ENCODE results near the gene CEMP1.
A peak's percentile ranks its signal among the peaks of the same experiment; 100 is the strongest.

Gene CEMP1

GRCh38 chr16:2519711-2520080 lies 11.5 kb downstream of the CEMP1 start:
- H2AFZ ChIP-seq (ENCODE audit: low read depth, low read length) = no peak overlapping the region
- WGBS = 62% methylated on average over 20 of the region's 22 CpGs
- H3K36me3 ChIP-seq (ENCODE audit: control insufficient read depth in 1 of 2, insufficient read depth in 2 of 2, low read depth in 1 of 2, low read length in 2 of 2) = peaks cover 40 to 71% of the 10 kb centered on the region in 2 experiments

GRCh38 chr16:2518823-2519710 lies 12.1 kb downstream of the CEMP1 start:
- no peak overlapping the region for H2AK5ac ChIP-seq (ENCODE audit: low read length, severe bottlenecking)
- H2BK12ac ChIP-seq (ENCODE audit: low read length in 2 of 2) = peak overlapping the region; percentile 32 to 49
- WGBS = 94% methylated on average over 39 of the region's 39 CpGs
- H2BK15ac ChIP-seq (ENCODE audit: low read depth, poor library complexity, severe bottlenecking) = peak overlapping the region; percentile 74
- H3K18ac ChIP-seq (ENCODE audit: low read depth in 1 of 2, low read length in 2 of 2) = no peak overlapping the region
- no peak overlapping the region for H2BK120ac ChIP-seq (ENCODE audit: low read depth, low read length)
- H3K27ac ChIP-seq (ENCODE audit: low read length, poor library complexity, severe bottlenecking) = no peak overlapping the region
- peak overlapping the region; percentile 73 for H4K91ac ChIP-seq (ENCODE audit: low read length)
- H3K79me1 ChIP-seq (replicated peaks; ENCODE audit: low read length, poor library complexity, severe bottlenecking) = peaks cover 12% of the 10 kb centered on the region
- no peak overlapping the region for H3K23ac ChIP-seq (ENCODE audit: low read length in 2 of 2)
- H3K4me2 ChIP-seq (ENCODE audit: low read length, poor library complexity, severe bottlenecking) = no peak overlapping the region
- H4K8ac ChIP-seq (ENCODE audit: low read length) = peak overlapping the region; percentile 57
- no peak overlapping the region for H2AFZ ChIP-seq (ENCODE audit: low read depth, low read length)
- no peak overlapping the region for H3K4ac ChIP-seq (ENCODE audit: low read depth in 1 of 2, low read length in 2 of 2)
- no peak for DNase-seq
- peaks cover 33 to 65% of the 10 kb centered on the region in 2 experiments for H3K36me3 ChIP-seq (ENCODE audit: control insufficient read depth in 1 of 2, insufficient read depth in 2 of 2, low read depth in 1 of 2, low read length in 2 of 2)
- H3K9ac ChIP-seq (ENCODE audit: low read length) = peak overlapping the region; percentile 75
- no peaks in the 10 kb centered on the region for H3K27me3 ChIP-seq (ENCODE audit: control insufficient read depth in 1 of 2, insufficient read depth in 1 of 2, low read length in 2 of 2)
- H3K4me1 ChIP-seq (ENCODE audit: control insufficient read depth, insufficient read depth, low read depth, low read length) = peaks cover 57% of the 10 kb centered on the region
- no peak overlapping the region for H3K14ac ChIP-seq (ENCODE audit: low read length in 2 of 2)
- H3K4me3 ChIP-seq (ENCODE audit: insufficient read depth in 1 of 2, low read depth in 1 of 2, low read length in 2 of 2) = peak overlapping the region in 1 of 2 experiments; percentile 44
- H2BK5ac ChIP-seq (ENCODE audit: low read depth, low read length, poor library complexity, severe bottlenecking) = no peak overlapping the region
- no peaks in the 10 kb centered on the region for H3K9me3 ChIP-seq (ENCODE audit: control insufficient read depth, low read length)

More at GRCh38 chr16:2519711-2520080, 11.5 kb downstream of the CEMP1 start:
- no peaks in the 10 kb centered on the region for H3K9me3 ChIP-seq (ENCODE audit: control insufficient read depth, low read length)
- H4K8ac ChIP-seq (ENCODE audit: low read length) = peak overlapping the region; percentile 27
- DNase-seq = no peak
- H3K27ac ChIP-seq (ENCODE audit: low read length, poor library complexity, severe bottlenecking) = peak overlapping the region; percentile 74
- H2BK12ac ChIP-seq (ENCODE audit: low read length in 2 of 2) = peak overlapping the region in 1 of 2 experiments; percentile 49
- peaks cover 57% of the 10 kb centered on the region for H3K4me1 ChIP-seq (ENCODE audit: control insufficient read depth, insufficient read depth, low read depth, low read length)
- no peak overlapping the region for H2AK5ac ChIP-seq (ENCODE audit: low read length, severe bottlenecking)
- H3K4me2 ChIP-seq (ENCODE audit: low read length, poor library complexity, severe bottlenecking) = peak overlapping the region; percentile 30
- H3K18ac ChIP-seq (ENCODE audit: low read depth in 1 of 2, low read length in 2 of 2) = peak overlapping the region in 1 of 2 experiments; percentile 35
- peak overlapping the region in 1 of 2 experiments; percentile 44 for H3K4me3 ChIP-seq (ENCODE audit: insufficient read depth in 1 of 2, low read depth in 1 of 2, low read length in 2 of 2)
- no peak overlapping the region for H2BK5ac ChIP-seq (ENCODE audit: low read depth, low read length, poor library complexity, severe bottlenecking)
- no peak overlapping the region for H2BK120ac ChIP-seq (ENCODE audit: low read depth, low read length)
- H3K27me3 ChIP-seq (ENCODE audit: control insufficient read depth in 1 of 2, insufficient read depth in 1 of 2, low read length in 2 of 2) = no peaks in the 10 kb centered on the region
- no peak overlapping the region for H3K23ac ChIP-seq (ENCODE audit: low read length in 2 of 2)
- peaks cover 18% of the 10 kb centered on the region for H3K79me1 ChIP-seq (replicated peaks; ENCODE audit: low read length, poor library complexity, severe bottlenecking)
- peak overlapping the region; percentile 44 for H2BK15ac ChIP-seq (ENCODE audit: low read depth, poor library complexity, severe bottlenecking)
- H3K4ac ChIP-seq (ENCODE audit: low read depth in 1 of 2, low read length in 2 of 2) = no peak overlapping the region
- H3K14ac ChIP-seq (ENCODE audit: low read length in 2 of 2) = no peak overlapping the region
- H4K91ac ChIP-seq (ENCODE audit: low read length) = no peak overlapping the region
- peak overlapping the region; percentile 75 for H3K9ac ChIP-seq (ENCODE audit: low read length)

GRCh38 chr16:2517954-2518605 lies 13.1 kb downstream of the CEMP1 start:
- 94% methylated on average over 12 of the region's 12 CpGs for WGBS
- H3K4me3 ChIP-seq (ENCODE audit: insufficient read depth in 1 of 2, low read depth in 1 of 2, low read length in 2 of 2) = peak overlapping the region in 1 of 2 experiments; percentile 41

More at GRCh38 chr16:2517954-2518605, 13.1 kb downstream of the CEMP1 start:
- H3K4ac ChIP-seq (ENCODE audit: low read depth in 1 of 2, low read length in 2 of 2) = peak overlapping the region in 1 of 2 experiments; percentile 25
- H2BK15ac ChIP-seq (ENCODE audit: low read depth, poor library complexity, severe bottlenecking) = no peak overlapping the region
- no peak overlapping the region for H2BK120ac ChIP-seq (ENCODE audit: low read depth, low read length)
- H2AFZ ChIP-seq (ENCODE audit: low read depth, low read length) = no peak overlapping the region
- H3K4me1 ChIP-seq (ENCODE audit: control insufficient read depth, insufficient read depth, low read depth, low read length) = peaks cover 60% of the 10 kb centered on the region
- no peak for DNase-seq
- peak overlapping the region; percentile 43 for H4K8ac ChIP-seq (ENCODE audit: low read length)
- no peaks in the 10 kb centered on the region for H3K9me3 ChIP-seq (ENCODE audit: control insufficient read depth, low read length)
- peaks cover 2% of the 10 kb centered on the region for H3K79me1 ChIP-seq (replicated peaks; ENCODE audit: low read length, poor library complexity, severe bottlenecking)
- no peak overlapping the region for H3K23ac ChIP-seq (ENCODE audit: low read length in 2 of 2)
- peak overlapping the region; percentile 75 for H3K9ac ChIP-seq (ENCODE audit: low read length)
- no peak overlapping the region for H2BK12ac ChIP-seq (ENCODE audit: low read length in 2 of 2)
- no peak overlapping the region for H3K14ac ChIP-seq (ENCODE audit: low read length in 2 of 2)
- peak overlapping the region; percentile 12 for H2AK5ac ChIP-seq (ENCODE audit: low read length, severe bottlenecking)
- no peak overlapping the region for H2BK5ac ChIP-seq (ENCODE audit: low read depth, low read length, poor library complexity, severe bottlenecking)
- H3K27ac ChIP-seq (ENCODE audit: low read length, poor library complexity, severe bottlenecking) = no peak overlapping the region
- peak overlapping the region; percentile 59 for H4K91ac ChIP-seq (ENCODE audit: low read length)
- no peak overlapping the region for H3K18ac ChIP-seq (ENCODE audit: low read depth in 1 of 2, low read length in 2 of 2)
- no peaks in the 10 kb centered on the region for H3K27me3 ChIP-seq (ENCODE audit: control insufficient read depth in 1 of 2, insufficient read depth in 1 of 2, low read length in 2 of 2)
- H3K36me3 ChIP-seq (ENCODE audit: control insufficient read depth in 1 of 2, insufficient read depth in 2 of 2, low read depth in 1 of 2, low read length in 2 of 2) = peaks cover 23 to 55% of the 10 kb centered on the region in 2 experiments
- H3K4me2 ChIP-seq (ENCODE audit: low read length, poor library complexity, severe bottlenecking) = no peak overlapping the region
